Loucy (cell line): ENCODE results near the gene NCKAP5.
A peak's percentile ranks its signal among the peaks of the same experiment; 100 is the strongest.

Experiments
- H2AFZ ChIP-seq: fragments of 200-600 bp; sonication (generic); 2 replicates; pipeline ENCODE4 v1.6.0; 2016; ENCODE audit warnings: antibody characterized with exemption, mild to moderate bottlenecking, low read length, moderate library complexity
- H3F3A ChIP-seq: fragments of 200-600 bp; 2 replicates; pipeline ENCODE4 v1.6.0; 2016; ENCODE audit warnings: antibody characterized with exemption, low read depth, mild to moderate bottlenecking
- H3K27me3 ChIP-seq: fragments of 200-600 bp; sonication (generic); 2 replicates; pipeline ENCODE4 v1.6.1; 2014; ENCODE audit warnings: low read length, mild to moderate bottlenecking; ENCODE audit not compliant: insufficient read depth, poor library complexity, severe bottlenecking
- H3K36me3 ChIP-seq: fragments of 200-600 bp; sonication (generic); 2 replicates; pipeline ENCODE4 v1.6.1; 2016; ENCODE audit warnings: low read length; ENCODE audit not compliant: insufficient read depth
- H3K4me1 ChIP-seq: fragments of 200-600 bp; sonication (generic); 2 replicates; pipeline ENCODE4 v1.5.1; 2014; ENCODE audit warnings: low read length, mild to moderate bottlenecking; ENCODE audit not compliant: insufficient read depth, poor library complexity, severe bottlenecking
- H3K4me2 ChIP-seq: fragments of 200-600 bp; sonication (generic); 2 replicates; pipeline ENCODE4 v1.6.0; 2014; ENCODE audit warnings: antibody characterized with exemption, low read length, low read depth, mild to moderate bottlenecking; ENCODE audit not compliant: poor library complexity, severe bottlenecking
- H3K4me3 ChIP-seq: fragments of 200-600 bp; sonication (generic); 2 replicates; pipeline ENCODE4 v1.5.1; 2014; ENCODE audit warnings: low read length, mild to moderate bottlenecking, mixed read lengths; ENCODE audit not compliant: poor library complexity, severe bottlenecking
- H3K79me2 ChIP-seq: fragments of 200-600 bp; sonication (generic); 2 replicates; pipeline ENCODE4 v1.6.1; 2014; ENCODE audit warnings: low read length; ENCODE audit not compliant: insufficient read depth
- H3K9ac ChIP-seq: fragments of 200-600 bp; sonication (generic); 2 replicates; pipeline ENCODE4 v1.6.0; 2014; ENCODE audit warnings: mild to moderate bottlenecking, low read depth, low read length, moderate library complexity; ENCODE audit not compliant: poor library complexity, severe bottlenecking
- H3K9me2 ChIP-seq: fragments of 200-600 bp; sonication (generic); replicated peaks from 2 replicates; pipeline ENCODE4 v1.6.1; 2016; ENCODE audit warnings: low read depth, low read length, mixed read lengths
- H3K9me3 ChIP-seq: fragments of 200-600 bp; sonication (generic); 2 replicates; pipeline ENCODE4 v1.6.1; 2014; ENCODE audit warnings: mild to moderate bottlenecking, antibody characterized with exemption, low read length, low read depth; ENCODE audit not compliant: insufficient read depth
- H4K20me1 ChIP-seq: fragments of 200-600 bp; sonication (generic); 2 replicates; pipeline ENCODE4 v1.6.0; 2014; ENCODE audit warnings: antibody characterized with exemption, low read length, mild to moderate bottlenecking; ENCODE audit not compliant: insufficient read depth, poor library complexity, severe bottlenecking
- EZH2phosphoT487 ChIP-seq: fragments of 200-600 bp; IDR thresholded peaks from 2 replicates; pipeline ENCODE4 v1.6.1; 2018; ENCODE audit warnings: antibody characterized with exemption, mild to moderate bottlenecking, moderate library complexity, borderline replicate concordance
- TF ChIP-seq, protein P1 (sequence below): fragments of 200-600 bp; sonication (generic); conservative IDR thresholded peaks from 2 replicates; pipeline ENCODE4 v1.5.1; 2014; ENCODE audit warnings: mild to moderate bottlenecking, antibody characterized with exemption, low read length

The NCKAP5 gene

DNA sequence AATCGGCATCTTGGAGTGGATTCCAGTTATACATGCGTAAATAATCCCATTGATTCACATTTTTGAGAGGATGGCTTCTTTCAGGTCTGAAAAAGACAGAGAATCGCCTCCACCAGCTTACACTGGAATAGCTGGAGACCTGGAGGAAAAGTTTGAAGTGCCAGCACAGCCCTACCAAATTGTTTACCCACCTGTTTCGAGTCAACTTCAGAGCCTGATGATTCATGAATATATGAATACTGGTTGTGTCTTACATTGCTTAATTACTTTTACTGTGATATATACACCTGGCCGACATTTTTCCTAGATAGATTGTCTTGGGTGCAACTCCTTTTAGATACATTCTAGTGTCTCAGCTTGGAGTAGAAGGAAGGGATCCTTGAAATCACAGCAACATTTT lies 335 bp upstream of the NCKAP5 start:
- no peaks in the 10 kb centered on the region for H4K20me1 ChIP-seq

DNA sequence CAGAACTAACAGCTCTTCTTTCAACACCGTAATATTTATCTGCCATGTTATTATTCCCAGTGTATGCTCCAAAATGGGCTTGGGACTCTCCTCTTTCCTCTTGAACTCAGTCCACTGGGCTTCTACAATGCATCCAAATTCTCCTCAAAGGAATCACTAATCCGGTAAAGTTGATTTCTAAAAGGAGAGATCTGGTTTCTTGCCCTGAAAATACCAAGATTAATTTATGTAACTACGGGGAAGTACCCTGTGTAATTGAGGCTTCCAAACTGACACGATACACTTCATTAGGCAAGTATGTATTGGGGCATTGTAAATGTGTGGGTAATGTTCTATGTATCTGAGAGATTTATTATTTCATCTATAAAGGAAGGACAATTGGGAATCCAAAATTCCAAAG lies 5.7 kb downstream of the NCKAP5 start:
- no peaks in the 10 kb centered on the region for H3K36me3 ChIP-seq
- H3K79me2 ChIP-seq: no peaks in the 10 kb centered on the region
- no peaks in the 10 kb centered on the region for H3K4me1 ChIP-seq
- TF ChIP-seq, protein P1, sequence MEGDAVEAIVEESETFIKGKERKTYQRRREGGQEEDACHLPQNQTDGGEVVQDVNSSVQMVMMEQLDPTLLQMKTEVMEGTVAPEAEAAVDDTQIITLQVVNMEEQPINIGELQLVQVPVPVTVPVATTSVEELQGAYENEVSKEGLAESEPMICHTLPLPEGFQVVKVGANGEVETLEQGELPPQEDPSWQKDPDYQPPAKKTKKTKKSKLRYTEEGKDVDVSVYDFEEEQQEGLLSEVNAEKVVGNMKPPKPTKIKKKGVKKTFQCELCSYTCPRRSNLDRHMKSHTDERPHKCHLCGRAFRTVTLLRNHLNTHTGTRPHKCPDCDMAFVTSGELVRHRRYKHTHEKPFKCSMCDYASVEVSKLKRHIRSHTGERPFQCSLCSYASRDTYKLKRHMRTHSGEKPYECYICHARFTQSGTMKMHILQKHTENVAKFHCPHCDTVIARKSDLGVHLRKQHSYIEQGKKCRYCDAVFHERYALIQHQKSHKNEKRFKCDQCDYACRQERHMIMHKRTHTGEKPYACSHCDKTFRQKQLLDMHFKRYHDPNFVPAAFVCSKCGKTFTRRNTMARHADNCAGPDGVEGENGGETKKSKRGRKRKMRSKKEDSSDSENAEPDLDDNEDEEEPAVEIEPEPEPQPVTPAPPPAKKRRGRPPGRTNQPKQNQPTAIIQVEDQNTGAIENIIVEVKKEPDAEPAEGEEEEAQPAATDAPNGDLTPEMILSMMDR: no peak
- TF ChIP-seq EZH2phosphoT487: no peak
- no peak overlapping the region for H3K9ac ChIP-seq
- no peaks in the 10 kb centered on the region for H4K20me1 ChIP-seq
- no peak overlapping the region for H3K4me3 ChIP-seq
- H3K9me3 ChIP-seq: no peaks in the 10 kb centered on the region
- no peaks in the 10 kb centered on the region for H3K9me2 ChIP-seq
- H3K27me3 ChIP-seq: no peaks in the 10 kb centered on the region
- no peaks in the 10 kb centered on the region for H3F3A ChIP-seq
- H2AFZ ChIP-seq: no peak overlapping the region
- no peak overlapping the region for H3K4me2 ChIP-seq

More for the DNA sequence above, 335 bp upstream of the NCKAP5 start:
- no peak overlapping the region for H3K9ac ChIP-seq
- no peaks in the 10 kb centered on the region for H3F3A ChIP-seq
- no peak for TF ChIP-seq EZH2phosphoT487
- TF ChIP-seq, protein P1: no peak
- H2AFZ ChIP-seq: no peak overlapping the region
- no peaks in the 10 kb centered on the region; the same call in 1 of the 2 replicates for H3K9me3 ChIP-seq
- no peaks in the 10 kb centered on the region for H3K79me2 ChIP-seq
- no peaks in the 10 kb centered on the region for H3K4me1 ChIP-seq
- no peaks in the 10 kb centered on the region for H3K9me2 ChIP-seq
- H3K27me3 ChIP-seq: no peaks in the 10 kb centered on the region
- no peak overlapping the region for H3K4me3 ChIP-seq
- H3K36me3 ChIP-seq: no peaks in the 10 kb centered on the region
- no peak overlapping the region for H3K4me2 ChIP-seq

DNA sequence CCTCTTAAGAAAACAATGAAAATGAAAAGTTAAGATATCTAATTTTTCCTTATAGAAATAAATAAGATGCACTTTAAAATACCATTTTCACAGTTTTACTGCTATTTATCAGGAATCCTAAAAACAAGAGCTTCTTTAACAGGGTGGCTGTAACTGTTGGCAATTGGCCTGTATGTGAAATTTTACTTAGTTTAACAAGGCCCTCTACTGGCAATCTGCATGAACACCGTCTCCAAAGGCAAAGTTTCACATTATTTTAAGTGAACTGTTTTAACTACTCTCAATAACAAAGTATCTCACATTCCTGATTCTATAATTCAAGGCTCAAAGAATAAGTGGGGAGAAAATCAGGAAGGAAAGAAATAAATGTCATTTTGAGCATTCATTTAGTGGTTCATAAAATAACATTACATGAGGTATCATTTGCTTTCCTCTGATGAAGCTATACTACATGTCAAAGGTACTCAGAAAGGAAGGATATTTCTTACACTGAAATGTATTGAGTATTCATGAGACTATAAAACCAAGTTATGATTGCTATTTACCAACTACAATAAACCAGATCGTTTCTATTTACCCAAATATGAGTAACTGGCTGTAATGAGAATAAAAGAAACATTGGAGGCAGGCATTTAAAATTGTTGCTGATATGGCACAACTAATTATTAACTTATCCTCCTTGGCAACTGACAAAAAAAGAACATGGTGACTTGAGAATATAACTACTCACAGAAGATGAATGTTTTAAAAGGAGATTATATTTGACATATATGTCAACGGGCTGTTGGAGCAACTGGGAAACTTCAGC lies 7.0 kb downstream of the NCKAP5 start:
- Histone ChIP-seq H3K4me3 (no peak overlapping the region), H3K4me2 (no peak overlapping the region), H3K36me3 (no peaks in the 10 kb centered on the region), H3K4me1 (no peaks in the 10 kb centered on the region), H2AFZ (no peak overlapping the region), H3K27me3 (no peaks in the 10 kb centered on the region), H4K20me1 (no peaks in the 10 kb centered on the region), H3K9ac (no peak overlapping the region), H3K79me2 (no peaks in the 10 kb centered on the region), H3F3A (no peaks in the 10 kb centered on the region), H3K9me2 (no peaks in the 10 kb centered on the region), H3K9me3 (no peaks in the 10 kb centered on the region)
- no peak for TF ChIP-seq EZH2phosphoT487
- TF ChIP-seq, protein P1: peak; percentile 66
